ENCODE measurements around the gene AMHR2. TPM values are rescaled to one million over a fixed set of nuclear protein-coding genes. Genes with fewer than 3 reads are reported as not detected.
A peak's percentile ranks its signal among the peaks of the same experiment; 100 is the strongest.

The AMHR2 gene
- total RNA-seq, 2 experiments from 2014 or later = not detected

DNA sequence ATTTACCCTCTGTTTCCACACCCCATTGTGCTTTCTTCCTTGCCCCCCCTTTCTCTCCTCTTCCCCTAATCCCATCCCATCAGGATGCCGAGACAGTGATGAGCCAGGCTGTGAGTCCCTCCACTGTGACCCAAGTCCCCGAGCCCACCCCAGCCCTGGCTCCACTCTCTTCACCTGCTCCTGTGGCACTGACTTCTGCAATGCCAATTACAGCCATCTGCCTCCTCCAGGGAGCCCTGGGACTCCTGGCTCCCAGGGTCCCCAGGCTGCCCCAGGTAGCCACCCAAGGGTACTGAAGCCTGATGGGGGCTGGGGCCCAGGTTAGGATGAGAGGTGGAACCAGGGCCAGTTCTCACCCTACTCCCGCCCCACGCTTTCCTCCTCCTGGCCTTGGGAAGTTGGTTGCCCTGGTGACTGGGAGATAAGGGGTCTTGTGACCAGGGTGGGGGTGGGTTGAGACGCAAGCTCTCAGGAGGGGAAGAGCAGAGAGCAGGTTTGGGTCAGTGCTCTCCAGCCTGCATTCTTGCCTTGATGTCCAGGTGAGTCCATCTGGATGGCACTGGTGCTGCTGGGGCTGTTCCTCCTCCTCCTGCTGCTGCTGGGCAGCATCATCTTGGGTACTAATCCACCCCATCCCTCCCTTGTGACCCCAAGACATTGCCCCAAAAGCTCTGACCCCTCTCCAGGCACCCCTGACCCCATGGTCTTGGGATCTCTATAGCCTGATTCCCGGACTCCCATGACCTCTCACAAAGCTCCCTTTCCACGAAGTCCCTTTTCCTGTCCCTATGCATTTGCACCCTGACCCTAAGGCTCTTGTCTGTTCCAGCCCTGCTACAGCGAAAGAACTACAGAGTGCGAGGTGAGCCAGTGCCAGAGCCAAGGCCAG lies 1.2 kb downstream of the AMHR2 start:
- no peaks in the 10 kb centered on the region for H3K36me3 Mint-ChIP-seq (ENCODE audit: low read depth)
- CTCF ChIA-PET = interaction anchor here (1.2 to 7.8 kb wide), 6 partner anchors 50 to 103 kb away, joined by 3 to 187 read pairs (median 6); partner anchors contain the start of gene AAAS
- H3K4me3 Mint-ChIP-seq = no peak overlapping the region
- POLR2A ChIA-PET = interaction anchor here (0.6 to 1.6 kb wide), 3 partner anchors 8 to 52 kb away, joined by 3 to 4 read pairs (median 4); no protein-coding TSS in a partner anchor
- intact Hi-C loops (cut with micrococcal nuclease) = loop anchor here (5.0 kb wide), 1 partner anchor 43 kb away; the partner anchor contains the start of gene SP1
- ATAC-seq (no peak), DNase-seq (no peak)
- peaks cover 20% of the 10 kb centered on the region for H3K4me1 Mint-ChIP-seq (ENCODE audit: low read depth)
- no peak for TF ChIP-seq CTCF (IDR thresholded peaks at IDR 0.05)
- H3K9me3 Mint-ChIP-seq = no peaks in the 10 kb centered on the region
- H3K27me3 Mint-ChIP-seq = no peaks in the 10 kb centered on the region
- no peak overlapping the region for H3K27ac Mint-ChIP-seq

GRCh38 chr12:53425515-53426150 lies 2.0 kb downstream of the AMHR2 start:
- H3K9me3 Mint-ChIP-seq = no peaks in the 10 kb centered on the region
- DNase-seq = no peak
- intact Hi-C loops (cut with micrococcal nuclease) = no loop called here
- H3K27ac Mint-ChIP-seq = no peak overlapping the region
- H3K4me3 Mint-ChIP-seq = no peak overlapping the region
- ChIA-PET POLR2A (interaction anchor here (1.3 to 1.6 kb wide), 2 partner anchors 9 to 51 kb away, joined by 3 to 4 read pairs; no protein-coding TSS in a partner anchor), CTCF (interaction anchor here (1.2 to 7.8 kb wide), 6 partner anchors 50 to 104 kb away, joined by 3 to 187 read pairs (median 6); partner anchors contain the start of gene AAAS)
- H3K4me1 Mint-ChIP-seq (ENCODE audit: low read depth) = peaks cover 18% of the 10 kb centered on the region
- no peaks in the 10 kb centered on the region for H3K36me3 Mint-ChIP-seq (ENCODE audit: low read depth)
- H3K27me3 Mint-ChIP-seq = no peaks in the 10 kb centered on the region
- no peak for TF ChIP-seq CTCF (IDR thresholded peaks at IDR 0.05)
- no peak for ATAC-seq

- no peak overlapping the region for H3K27ac Mint-ChIP-seq
- intact Hi-C loops (cut with micrococcal nuclease) = no loop called here
These were observed 4.4 kb downstream of the AMHR2 start for GRCh38 chr12:53427905-53428594.

GRCh38 chr12:53428741-53429140 lies 5.1 kb downstream of the AMHR2 start:
- H3K4me1 Mint-ChIP-seq (ENCODE audit: low read depth) = peaks cover 9% of the 10 kb centered on the region
- no peak overlapping the region for H3K4me3 Mint-ChIP-seq
- intact Hi-C loops (cut with micrococcal nuclease) = no loop called here
- H3K36me3 Mint-ChIP-seq (ENCODE audit: low read depth) = no peaks in the 10 kb centered on the region
- ChIA-PET POLR2A (no interaction called here), CTCF (interaction anchor here (0.7 to 6.4 kb wide), 5 partner anchors 76 to 217 kb away, joined by 3 to 47 read pairs (median 4); no protein-coding TSS in a partner anchor)
- DNase-seq (no peak), ATAC-seq (no peak)
- no peak overlapping the region for H3K27ac Mint-ChIP-seq
- H3K27me3 Mint-ChIP-seq = no peaks in the 10 kb centered on the region
- H3K9me3 Mint-ChIP-seq = no peaks in the 10 kb centered on the region
- no peak for TF ChIP-seq CTCF (IDR thresholded peaks at IDR 0.05)

More at GRCh38 chr12:53427905-53428594, 4.4 kb downstream of the AMHR2 start:
- no peaks in the 10 kb centered on the region for H3K27me3 Mint-ChIP-seq
- TF ChIP-seq CTCF (IDR thresholded peaks at IDR 0.05) = no peak
- DNase-seq (peak; percentile 62), ATAC-seq (peak; percentile 99)
- peaks cover 9% of the 10 kb centered on the region for H3K4me1 Mint-ChIP-seq (ENCODE audit: low read depth)
- no peaks in the 10 kb centered on the region for H3K36me3 Mint-ChIP-seq (ENCODE audit: low read depth)
- no peaks in the 10 kb centered on the region for H3K9me3 Mint-ChIP-seq
- ChIA-PET CTCF (interaction anchor here (0.7 to 6.4 kb wide), 9 partner anchors 48 to 216 kb away, joined by 3 to 47 read pairs (median 3); partner anchors contain the start of gene AAAS), POLR2A (interaction anchor here (0.8 to 1.3 kb wide), 3 partner anchors 9 to 76 kb away, joined by 3 to 5 read pairs (median 3); no protein-coding TSS in a partner anchor)
- H3K4me3 Mint-ChIP-seq = no peak overlapping the region
